ENCODE measurements around the gene KAT6B.

Gene KAT6B

DNA sequence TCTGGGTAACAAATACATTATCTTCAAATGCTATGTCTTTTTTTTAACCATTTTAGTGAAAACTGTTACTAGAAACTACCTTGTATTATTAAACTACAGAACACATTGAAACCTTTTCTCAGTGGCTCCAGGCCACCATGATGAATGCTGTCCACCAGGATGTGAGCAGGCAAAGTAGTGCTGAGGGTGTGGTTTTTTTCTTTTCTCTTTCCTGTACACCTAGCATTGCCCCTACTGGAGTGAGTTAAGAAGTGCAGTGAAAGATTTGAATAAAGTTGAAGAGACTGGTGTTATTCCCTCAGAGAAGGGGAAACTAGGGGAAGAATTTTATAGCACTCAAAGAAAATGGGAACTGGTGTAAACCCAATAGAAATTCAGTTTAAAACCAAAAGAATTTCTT lies 165.0 kb downstream of the KAT6B start:
- Histone ChIP-seq H3K27ac (no peak overlapping the region), H3K4me3 (no peak overlapping the region)
- TF ChIP-seq, protein P1, sequence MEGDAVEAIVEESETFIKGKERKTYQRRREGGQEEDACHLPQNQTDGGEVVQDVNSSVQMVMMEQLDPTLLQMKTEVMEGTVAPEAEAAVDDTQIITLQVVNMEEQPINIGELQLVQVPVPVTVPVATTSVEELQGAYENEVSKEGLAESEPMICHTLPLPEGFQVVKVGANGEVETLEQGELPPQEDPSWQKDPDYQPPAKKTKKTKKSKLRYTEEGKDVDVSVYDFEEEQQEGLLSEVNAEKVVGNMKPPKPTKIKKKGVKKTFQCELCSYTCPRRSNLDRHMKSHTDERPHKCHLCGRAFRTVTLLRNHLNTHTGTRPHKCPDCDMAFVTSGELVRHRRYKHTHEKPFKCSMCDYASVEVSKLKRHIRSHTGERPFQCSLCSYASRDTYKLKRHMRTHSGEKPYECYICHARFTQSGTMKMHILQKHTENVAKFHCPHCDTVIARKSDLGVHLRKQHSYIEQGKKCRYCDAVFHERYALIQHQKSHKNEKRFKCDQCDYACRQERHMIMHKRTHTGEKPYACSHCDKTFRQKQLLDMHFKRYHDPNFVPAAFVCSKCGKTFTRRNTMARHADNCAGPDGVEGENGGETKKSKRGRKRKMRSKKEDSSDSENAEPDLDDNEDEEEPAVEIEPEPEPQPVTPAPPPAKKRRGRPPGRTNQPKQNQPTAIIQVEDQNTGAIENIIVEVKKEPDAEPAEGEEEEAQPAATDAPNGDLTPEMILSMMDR (IDR thresholded peaks at IDR 0.05) = no peak
- no peak for DNase-seq (ENCODE audit: low spot score)

DNA sequence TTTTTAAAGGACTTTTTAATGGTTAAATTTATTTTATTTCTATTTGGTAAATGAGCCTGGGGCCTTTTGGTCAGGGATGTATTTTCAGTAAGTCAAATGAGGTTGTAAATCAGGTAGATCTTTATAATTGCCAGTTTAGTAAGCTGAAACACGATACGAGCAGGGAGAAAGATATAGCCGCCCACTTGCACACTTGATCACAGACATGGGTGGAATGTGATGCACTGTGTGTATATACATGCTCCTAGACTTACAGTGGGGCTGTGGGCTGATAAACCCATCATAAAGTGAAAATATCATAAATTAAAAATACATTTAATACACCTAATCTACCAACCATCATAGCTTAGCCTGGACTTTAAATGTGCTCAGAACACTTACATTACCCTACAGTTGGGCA lies 165.7 kb downstream of the KAT6B start:
- TF ChIP-seq, protein P1 (IDR thresholded peaks at IDR 0.05) = no peak
- Histone ChIP-seq H3K4me3 (no peak overlapping the region), H3K27ac (no peak overlapping the region)
- no peak for DNase-seq (ENCODE audit: low spot score)

DNA sequence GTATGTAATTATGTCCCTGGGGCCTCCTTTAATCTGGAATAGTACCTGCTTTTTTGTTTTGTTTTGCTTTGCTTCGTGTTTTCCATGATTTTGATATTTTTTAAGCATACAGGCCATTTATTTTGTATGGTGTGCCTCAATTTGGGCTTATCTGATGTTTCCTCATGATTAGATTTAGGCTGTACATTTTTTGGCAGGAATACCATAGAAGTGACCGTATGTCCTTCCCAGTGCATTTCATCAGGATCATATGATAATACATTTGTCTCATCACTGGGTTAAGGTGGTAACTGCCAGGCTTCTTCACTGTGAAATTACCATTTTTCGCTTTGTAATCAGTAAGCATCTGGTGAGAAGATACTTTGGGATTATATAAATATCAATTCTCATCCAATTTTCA lies 167.2 kb downstream of the KAT6B start:
- no peak overlapping the region for H3K27ac ChIP-seq
- H3K4me3 ChIP-seq = no peak overlapping the region
- no peak for DNase-seq (ENCODE audit: low spot score)
- TF ChIP-seq, protein P1 (IDR thresholded peaks at IDR 0.05) = no peak

DNA sequence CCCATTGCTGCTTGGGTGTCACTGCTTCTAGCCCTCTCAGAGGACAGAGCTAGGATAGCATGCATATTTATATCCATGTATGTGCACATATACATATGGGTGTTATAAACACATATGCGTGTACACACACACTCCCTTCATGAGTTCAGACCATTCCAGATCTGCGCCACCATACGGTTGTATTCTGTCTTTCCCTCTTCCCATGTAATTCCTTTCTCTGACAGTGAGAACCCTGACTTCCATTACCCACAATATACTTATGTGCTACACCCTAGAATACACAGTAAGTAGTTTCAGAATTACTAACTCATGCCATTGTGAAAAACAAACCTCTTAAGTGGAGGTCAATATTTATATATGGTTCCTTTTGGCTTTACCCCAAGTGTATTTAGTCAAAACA lies 168.5 kb downstream of the KAT6B start:
- no peak for DNase-seq (ENCODE audit: low spot score)
- TF ChIP-seq, protein P1 (IDR thresholded peaks at IDR 0.05) = no peak
- H3K4me3 ChIP-seq = no peak overlapping the region
- H3K27ac ChIP-seq = no peak overlapping the region

DNA sequence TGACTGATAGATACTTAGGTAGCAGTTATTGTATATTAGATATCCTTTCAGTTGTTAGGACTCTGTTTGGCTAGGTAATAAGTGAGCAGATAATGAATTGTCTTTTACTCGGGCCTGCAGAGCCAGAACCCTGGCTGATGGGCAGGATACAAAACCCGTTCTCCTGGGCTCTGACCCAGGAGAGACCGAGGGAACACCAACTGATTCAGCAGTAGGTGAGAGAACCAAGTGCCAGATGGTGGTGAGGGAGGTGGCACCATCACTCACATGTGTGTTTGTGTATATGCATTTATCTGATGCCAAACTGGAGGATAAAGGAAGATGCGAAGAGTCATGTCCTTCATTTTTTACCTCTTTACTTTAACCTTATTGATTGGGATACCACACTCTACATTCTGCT lies 169.4 kb downstream of the KAT6B start:
- H3K27ac ChIP-seq = no peak overlapping the region
- no peak for DNase-seq (ENCODE audit: low spot score)
- TF ChIP-seq, protein P1 (IDR thresholded peaks at IDR 0.05) = no peak
- H3K4me3 ChIP-seq = no peak overlapping the region

DNA sequence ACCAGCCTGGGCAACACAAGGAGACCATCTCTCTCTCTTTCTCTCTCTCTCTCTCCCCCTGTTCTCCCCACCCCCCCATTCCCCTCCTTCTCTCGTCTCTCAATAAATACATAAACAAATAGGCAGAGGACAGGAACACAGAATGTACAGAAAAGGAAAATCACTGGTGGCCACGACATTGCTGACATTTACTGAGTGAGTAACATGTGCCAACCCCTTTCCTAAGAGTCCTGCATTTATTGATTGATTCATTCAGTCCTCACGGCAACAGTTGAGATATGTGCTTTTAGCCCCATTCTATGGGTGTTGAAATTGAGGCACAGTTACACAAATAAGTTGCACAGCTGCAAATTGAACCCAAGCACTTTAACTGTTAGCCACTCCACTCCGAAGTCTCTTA lies 170.8 kb downstream of the KAT6B start:
- no peak overlapping the region for H3K27ac ChIP-seq
- no peak overlapping the region for H3K4me3 ChIP-seq
- TF ChIP-seq, protein P1 (IDR thresholded peaks at IDR 0.05) = no peak
- no peak for DNase-seq (ENCODE audit: low spot score)

DNA sequence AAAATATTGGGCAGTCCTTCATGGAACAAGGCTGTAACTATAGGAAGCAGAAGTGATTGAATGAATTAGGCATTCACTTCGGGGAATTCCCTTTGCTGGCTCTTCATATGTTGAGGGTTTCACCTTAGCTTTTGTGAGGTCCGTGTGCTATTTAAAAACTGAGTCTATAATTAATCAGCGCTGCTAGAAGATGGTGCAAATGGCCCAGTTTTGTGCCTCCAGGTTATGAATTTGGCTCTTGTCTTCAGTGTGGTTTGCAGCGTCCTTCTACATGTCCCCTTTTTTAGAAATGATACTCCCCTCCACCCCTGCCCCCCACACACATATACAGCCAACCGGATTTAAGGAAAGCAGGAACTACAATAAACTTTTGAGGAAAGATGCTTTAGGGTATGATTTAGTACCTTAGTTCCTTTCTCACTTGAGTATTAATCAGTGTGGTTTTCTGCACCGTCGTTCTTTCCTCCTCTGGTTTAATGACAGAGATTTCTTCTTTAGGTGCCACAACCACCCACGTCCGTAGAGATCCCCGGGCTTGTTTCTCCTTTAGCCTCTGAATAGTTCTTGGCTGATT lies 174.4 kb downstream of the KAT6B start:
- no peak for DNase-seq (ENCODE audit: low spot score)
- TF ChIP-seq, protein P1 (IDR thresholded peaks at IDR 0.05) = no peak
- H3K27ac ChIP-seq = no peak overlapping the region

More for the DNA sequence above, 174.4 kb downstream of the KAT6B start:
- H3K4me3 ChIP-seq = no peak overlapping the region

All from coronary artery (tissue), 2 donors.